Measurements from ENCODE around the gene ACADVL. TPM values are rescaled to one million over a fixed set of nuclear protein-coding genes. Genes with fewer than 3 reads are reported as not detected.

The ACADVL gene
- polyA plus RNA-seq, 1 of the 3 experiments (the other 2 are of a cell fraction) = 635 TPM

DNA sequence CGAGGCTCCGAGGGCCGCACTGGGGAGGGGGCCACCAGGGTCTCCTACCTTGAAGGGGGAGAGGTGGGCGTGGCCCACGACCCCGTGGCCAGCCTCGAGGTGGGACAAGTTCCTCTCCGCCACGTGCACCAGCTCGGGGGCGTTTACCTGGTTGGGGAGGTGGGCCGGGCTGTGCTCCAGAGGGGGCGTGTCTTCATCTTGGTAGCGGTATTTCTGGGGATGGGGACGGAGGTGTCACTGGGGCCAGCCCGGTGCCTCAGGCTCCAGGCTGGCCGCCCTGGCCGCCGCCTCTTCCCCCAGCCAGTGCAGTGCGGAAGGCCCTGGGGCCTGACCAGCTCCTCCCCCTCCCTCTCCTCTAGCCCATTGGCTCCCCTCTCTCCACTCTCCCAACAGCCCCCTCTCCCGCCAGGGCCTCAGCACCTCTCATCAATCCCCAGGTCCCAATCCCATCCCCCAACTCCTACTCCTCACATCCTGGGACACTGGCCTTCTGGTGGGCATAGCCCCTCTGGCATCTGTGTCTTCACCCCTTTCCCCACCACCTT lies 11.6 kb upstream of the ACADVL start:
- ChIA-PET POLR2A (no interaction called here), CTCF (interaction anchor here (0.5 to 2.3 kb wide), 4 partner anchors 12 to 949 kb away, joined by 3 to 8 read pairs (median 4); partner anchors contain the start of genes ACADVL and DLG4)
- no peak overlapping the region for H2AFZ ChIP-seq (ENCODE audit: low read depth)
- no peaks in the 10 kb centered on the region for H3K9me2 ChIP-seq
- peaks cover under 1 to 5% of the 10 kb centered on the region in 2 experiments for H3K36me3 ChIP-seq (replicated peaks in 1 of 2; ENCODE audit: control insufficient read depth in 1 of 2, insufficient read depth in 2 of 2, low read length in 1 of 2)
- H3K4me3 ChIP-seq (ENCODE audit: low read depth in 2 of 2, low read length in 1 of 2) = no peak overlapping the region
- H3K79me2 ChIP-seq (ENCODE audit: insufficient read depth) = peaks cover 46% of the 10 kb centered on the region
- H4K20me1 ChIP-seq (ENCODE audit: insufficient read depth) = peaks cover 37% of the 10 kb centered on the region
- no peaks in the 10 kb centered on the region for H3K27me3 ChIP-seq (ENCODE audit: insufficient read depth)
- H3F3A ChIP-seq (replicated peaks; ENCODE audit: insufficient read depth) = peaks cover 6% of the 10 kb centered on the region
- peaks cover 6 to 23% of the 10 kb centered on the region in 2 experiments; a peak in 2 of 4 replicates for H3K4me1 ChIP-seq (ENCODE audit: control insufficient read depth in 1 of 2, insufficient read depth in 2 of 2, low read depth in 1 of 2, low read length in 1 of 2)
- H3K9me3 ChIP-seq = no peaks in the 10 kb centered on the region
- no peak overlapping the region for H3K27ac ChIP-seq (ENCODE audit: low read depth in 2 of 2, low read length in 1 of 2)
- no peak overlapping the region for H3K9ac ChIP-seq
- 73% methylated on average over 13 of the region's 21 CpGs for WGBS (ENCODE audit: low lambda C conversion rate)
- no peak for DNase-seq
- no peak for TF ChIP-seq ELF1 (IDR thresholded peaks at IDR 0.05)
- TF ChIP-seq EZH2phosphoT487 (IDR thresholded peaks at IDR 0.05; ENCODE audit: borderline replicate concordance, low read depth) = no peak
- TF ChIP-seq MXI1 (IDR thresholded peaks at IDR 0.05; ENCODE audit: low read depth, low read length) = no peak
- H3K4me2 ChIP-seq = no peak overlapping the region

DNA sequence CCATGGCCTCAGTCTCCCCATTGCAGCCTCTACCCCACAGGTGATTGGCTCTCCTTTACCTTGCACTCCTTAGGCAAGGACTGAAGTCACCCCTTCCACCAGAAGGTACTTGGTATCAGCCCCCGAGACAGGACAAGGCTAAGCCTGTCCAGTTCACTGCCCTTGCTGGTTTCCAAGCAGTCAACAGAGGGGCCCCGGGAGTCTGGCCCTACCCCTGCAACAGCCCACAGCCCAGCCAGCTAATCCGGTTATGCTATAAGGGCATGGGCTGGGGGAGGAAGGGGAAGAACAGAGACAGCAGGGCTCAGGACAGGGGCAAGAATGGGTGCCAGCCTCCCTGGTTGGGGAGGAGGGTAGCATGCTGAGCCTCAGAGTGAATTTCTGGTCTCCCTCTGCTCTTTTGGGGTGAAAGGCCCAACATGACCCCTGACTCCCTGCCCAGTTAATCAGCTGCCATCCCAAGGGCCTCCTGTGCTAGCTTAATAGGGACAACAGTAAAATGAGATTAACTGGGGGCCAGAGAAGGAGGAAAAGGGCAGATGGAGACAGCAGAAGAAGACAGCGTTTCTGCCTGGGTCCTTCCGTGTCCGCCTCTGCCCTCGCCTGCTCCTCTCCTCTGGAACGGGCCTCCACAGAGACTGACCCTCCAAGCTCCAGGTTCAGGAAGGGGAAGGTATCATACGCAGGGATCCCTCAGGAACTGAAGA lies 10.8 kb upstream of the ACADVL start:
- Histone ChIP-seq H2AFZ (ENCODE audit: low read depth) (no peak overlapping the region), H3K9me2 (no peaks in the 10 kb centered on the region), H3K4me1 (ENCODE audit: control insufficient read depth in 1 of 2, insufficient read depth in 2 of 2, low read depth in 1 of 2, low read length in 1 of 2) (peaks cover 6 to 24% of the 10 kb centered on the region in 2 experiments; a peak in 2 of 4 replicates), H3K27me3 (ENCODE audit: insufficient read depth) (no peaks in the 10 kb centered on the region), H3F3A (replicated peaks; ENCODE audit: insufficient read depth) (peaks cover 13% of the 10 kb centered on the region), H3K79me2 (ENCODE audit: insufficient read depth) (peaks cover 53% of the 10 kb centered on the region), H3K4me2 (no peak overlapping the region), H3K9ac (no peak overlapping the region), H3K9me3 (no peaks in the 10 kb centered on the region), H4K20me1 (ENCODE audit: insufficient read depth) (peaks cover 42% of the 10 kb centered on the region), H3K4me3 (ENCODE audit: low read depth in 2 of 2, low read length in 1 of 2) (no peak overlapping the region), H3K36me3 (replicated peaks in 1 of 2; ENCODE audit: control insufficient read depth in 1 of 2, insufficient read depth in 2 of 2, low read length in 1 of 2) (no peaks in the 10 kb centered on the region), H3K27ac (ENCODE audit: low read depth in 2 of 2, low read length in 1 of 2) (no peak overlapping the region)
- CTCF ChIA-PET = interaction anchor here (1.2 to 2.3 kb wide), 3 partner anchors 11 to 163 kb away, joined by 4 to 8 read pairs (median 4); partner anchors contain the start of genes ACADVL and DLG4
- no peak for DNase-seq
- 92% methylated on average over 9 of the region's 9 CpGs for WGBS (ENCODE audit: low lambda C conversion rate)
- POLR2A ChIA-PET = interaction anchor here (0.6 kb wide), 1 partner anchor 12 kb away, joined by 3 read pairs; no protein-coding TSS in a partner anchor
- TF ChIP-seq MEF2A (IDR thresholded peaks at IDR 0.05; ENCODE audit: borderline replicate concordance, low read depth) (no peak), SIN3A (IDR thresholded peaks at IDR 0.05; ENCODE audit: borderline replicate concordance, low read depth, low read length) (no peak), MXI1 (IDR thresholded peaks at IDR 0.05; ENCODE audit: low read depth, low read length) (no peak), SMC3 (IDR thresholded peaks at IDR 0.05; ENCODE audit: low read depth, low read length) (no peak), FOXM1 (IDR thresholded peaks at IDR 0.05; ENCODE audit: low read depth) (no peak), TCF12 (IDR thresholded peaks at IDR 0.05) (no peak), RXRA (IDR thresholded peaks at IDR 0.05; ENCODE audit: borderline replicate concordance, low read depth) (no peak), NFIC (IDR thresholded peaks at IDR 0.05; ENCODE audit: borderline replicate concordance) (no peak), CHD2 (IDR thresholded peaks at IDR 0.05; ENCODE audit: low read length, partially characterized antibody) (no peak), RFX5 (IDR thresholded peaks at IDR 0.05; ENCODE audit: low read length) (no peak), TEAD4 (IDR thresholded peaks at IDR 0.05; ENCODE audit: borderline replicate concordance, insufficient read depth) (no peak), EP300 (IDR thresholded peaks at IDR 0.05; ENCODE audit: borderline replicate concordance in 1 of 2, low read depth in 1 of 2, low read length in 1 of 2) (no peak), ELF1 (IDR thresholded peaks at IDR 0.05) (no peak)
- TF ChIP-seq, protein P1, sequence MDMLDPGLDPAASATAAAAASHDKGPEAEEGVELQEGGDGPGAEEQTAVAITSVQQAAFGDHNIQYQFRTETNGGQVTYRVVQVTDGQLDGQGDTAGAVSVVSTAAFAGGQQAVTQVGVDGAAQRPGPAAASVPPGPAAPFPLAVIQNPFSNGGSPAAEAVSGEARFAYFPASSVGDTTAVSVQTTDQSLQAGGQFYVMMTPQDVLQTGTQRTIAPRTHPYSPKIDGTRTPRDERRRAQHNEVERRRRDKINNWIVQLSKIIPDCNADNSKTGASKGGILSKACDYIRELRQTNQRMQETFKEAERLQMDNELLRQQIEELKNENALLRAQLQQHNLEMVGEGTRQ (IDR thresholded peaks at IDR 0.05; ENCODE audit: borderline replicate concordance, low read depth, low read length) = no peak
- TF ChIP-seq, protein P2, sequence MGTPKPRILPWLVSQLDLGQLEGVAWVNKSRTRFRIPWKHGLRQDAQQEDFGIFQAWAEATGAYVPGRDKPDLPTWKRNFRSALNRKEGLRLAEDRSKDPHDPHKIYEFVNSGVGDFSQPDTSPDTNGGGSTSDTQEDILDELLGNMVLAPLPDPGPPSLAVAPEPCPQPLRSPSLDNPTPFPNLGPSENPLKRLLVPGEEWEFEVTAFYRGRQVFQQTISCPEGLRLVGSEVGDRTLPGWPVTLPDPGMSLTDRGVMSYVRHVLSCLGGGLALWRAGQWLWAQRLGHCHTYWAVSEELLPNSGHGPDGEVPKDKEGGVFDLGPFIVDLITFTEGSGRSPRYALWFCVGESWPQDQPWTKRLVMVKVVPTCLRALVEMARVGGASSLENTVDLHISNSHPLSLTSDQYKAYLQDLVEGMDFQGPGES (IDR thresholded peaks at IDR 0.05; ENCODE audit: low read depth, low read length) = no peak
